Uterine smooth muscle cell (primary cell): ENCODE results near the gene CACFD1. TPM values are rescaled to one million over a fixed set of nuclear protein-coding genes. Genes with fewer than 3 reads are reported as not detected.

Source experiments
- total RNA-seq: library from RNA; depleted of rRNA; stranded (reverse); fragments of >200 nt; gene quantifications from 2 replicates; pipeline ENCODE4 v1.2.3, GENCODE V29; 2014

CACFD1 gene
- 4.0 and 9.4 TPM in 2 replicates for total RNA-seq

DNA sequence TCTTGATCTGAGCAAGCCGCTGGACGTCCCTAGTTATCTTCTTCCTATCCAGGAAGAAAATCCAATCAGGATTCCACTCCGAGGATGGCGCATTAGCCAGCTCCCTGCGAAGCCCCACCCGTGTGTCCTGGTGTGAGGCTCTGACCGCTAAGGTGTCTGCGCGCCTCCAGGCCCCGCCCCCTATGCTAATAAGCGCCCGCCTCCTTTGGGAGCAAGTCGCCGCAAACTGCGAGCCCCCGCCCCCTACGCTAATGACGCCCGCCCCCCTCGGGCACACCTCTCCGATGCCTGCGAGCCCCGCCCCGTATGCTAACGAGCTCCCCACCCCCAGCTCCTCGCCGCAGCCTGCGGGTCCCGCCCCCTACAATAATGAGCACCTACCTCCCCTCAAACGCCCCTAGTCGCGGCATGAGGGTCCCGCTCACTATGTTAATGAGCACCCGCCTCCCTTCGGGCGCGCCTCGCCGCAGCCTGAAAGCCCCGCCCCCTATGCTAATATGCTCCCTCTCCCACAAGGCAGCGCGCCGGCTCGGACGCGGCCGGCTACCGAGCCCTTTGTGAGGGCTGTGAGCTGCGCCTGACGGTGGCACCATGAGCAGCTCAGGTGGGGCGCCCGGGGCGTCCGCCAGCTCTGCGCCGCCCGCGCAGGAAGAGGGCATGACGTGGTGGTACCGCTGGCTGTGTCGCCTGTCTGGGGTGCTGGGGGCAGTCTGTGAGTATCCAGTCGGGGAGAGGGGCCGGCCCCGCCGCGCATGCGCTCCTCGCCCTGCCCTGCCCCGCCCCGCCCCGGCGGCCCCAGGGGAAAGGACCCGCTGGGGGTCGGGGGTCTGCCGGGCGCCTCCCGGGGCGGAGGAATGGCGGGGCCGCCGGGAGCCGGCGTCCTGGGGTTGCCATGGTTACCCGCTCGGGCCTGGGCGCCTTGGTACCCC, at the start of gene CACFD1:
Gene CACFD1, plus strand, starts transcription at position 503 of the 929 bp plus-strand sequence. Its CDS starts 89 bp downstream, at position 592.

DNA sequence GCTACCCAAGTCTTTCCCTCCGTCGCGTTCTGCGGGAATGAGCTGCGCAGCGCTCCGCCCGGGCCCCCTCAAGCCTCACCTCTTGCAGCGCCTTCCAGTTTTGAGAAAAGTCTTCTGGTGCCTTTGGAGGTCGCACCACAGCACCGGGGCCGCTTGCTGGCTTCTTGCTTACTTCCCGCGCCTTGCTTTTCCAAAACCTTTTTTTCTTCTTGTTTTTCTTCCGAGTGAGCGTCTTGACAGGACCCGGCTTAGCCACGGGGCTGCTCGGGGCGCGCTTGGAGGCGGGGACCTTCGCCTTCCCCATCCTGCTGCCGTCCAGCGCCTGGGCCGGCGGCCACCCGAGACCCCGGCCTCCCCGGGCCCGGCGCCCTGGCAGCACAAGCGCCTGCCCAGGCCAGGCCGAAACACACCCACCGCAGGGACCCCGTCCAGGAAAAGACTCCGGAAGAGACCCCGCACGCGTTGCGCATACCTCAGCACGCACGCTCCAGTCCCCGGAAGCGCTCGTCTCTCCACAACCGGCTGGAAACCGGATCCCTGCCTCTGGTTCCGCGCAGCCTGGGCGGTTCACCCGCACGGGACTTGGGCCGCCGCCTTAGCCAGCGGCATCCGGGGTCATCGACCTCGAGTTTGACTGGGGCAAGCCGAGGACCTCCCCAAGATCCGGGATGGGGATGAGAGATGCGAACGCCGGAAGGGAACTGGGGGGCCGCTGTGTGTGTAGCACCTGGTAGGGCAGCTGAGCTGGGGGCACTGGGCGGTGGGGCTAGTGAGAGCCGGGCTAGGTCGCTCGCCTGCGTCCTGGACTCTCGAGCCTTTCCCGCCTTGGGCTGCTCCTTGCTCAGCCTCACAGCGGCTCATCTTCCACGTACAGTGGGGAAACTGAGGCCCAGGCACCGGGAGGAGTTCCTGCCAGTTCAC, 42.0 kb upstream of the CACFD1 start, which contains the start of gene REXO4:
Gene REXO4, minus strand, starts transcription at position 470 of the 921 bp plus-strand sequence. Its CDS starts 166 bp downstream, at position 304.

DNA sequence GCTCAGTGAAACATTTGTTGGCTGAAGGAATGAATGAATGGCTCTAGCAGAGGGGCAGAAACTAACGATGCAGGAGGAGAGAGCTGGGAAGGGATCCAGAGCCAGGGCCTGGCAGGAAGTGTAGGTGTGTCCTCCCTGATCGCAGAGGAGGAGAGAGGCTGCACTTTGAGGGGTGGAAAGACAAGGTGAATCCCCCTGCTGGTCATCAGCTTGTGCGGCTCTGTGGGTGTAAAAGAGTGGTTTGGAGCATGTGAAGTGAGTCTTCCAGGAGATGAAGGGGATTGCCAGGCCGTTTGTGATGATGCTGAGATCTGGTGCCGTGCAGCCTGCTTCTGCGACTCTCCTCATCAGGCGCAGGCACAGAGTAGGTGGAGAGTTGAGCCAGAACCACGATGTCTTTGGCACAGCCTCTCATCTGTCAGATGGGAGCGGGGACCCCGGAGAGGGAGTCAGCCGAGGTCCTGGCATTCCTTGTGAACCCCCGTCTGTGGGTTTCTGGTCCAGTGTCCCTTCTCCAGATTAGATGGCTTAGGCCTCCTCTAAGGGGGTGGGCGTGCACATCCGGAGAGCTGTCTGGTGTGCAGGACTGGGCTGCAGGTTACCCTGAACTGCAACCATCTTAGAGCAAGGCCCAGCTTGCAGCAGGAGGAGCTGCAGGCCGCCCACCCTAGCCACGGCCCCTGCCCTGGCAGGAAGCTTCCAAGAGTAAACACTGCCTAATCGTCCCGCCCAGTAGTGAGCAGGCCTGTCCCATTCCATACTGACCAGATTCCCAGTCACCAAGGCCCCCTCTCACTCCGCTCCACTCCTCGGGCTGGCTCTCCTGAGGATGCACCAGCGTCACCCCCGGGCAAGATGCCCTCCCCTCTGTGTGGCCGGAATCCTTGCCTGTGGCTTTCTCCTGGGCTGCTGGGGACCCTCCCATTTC, 37.9 kb upstream of the CACFD1 start, which contains the start of gene ADAMTS13:
Gene ADAMTS13, plus strand, starts transcription at position 753 of the 928 bp plus-strand sequence. Its CDS starts 77 bp downstream, at position 830.

DNA sequence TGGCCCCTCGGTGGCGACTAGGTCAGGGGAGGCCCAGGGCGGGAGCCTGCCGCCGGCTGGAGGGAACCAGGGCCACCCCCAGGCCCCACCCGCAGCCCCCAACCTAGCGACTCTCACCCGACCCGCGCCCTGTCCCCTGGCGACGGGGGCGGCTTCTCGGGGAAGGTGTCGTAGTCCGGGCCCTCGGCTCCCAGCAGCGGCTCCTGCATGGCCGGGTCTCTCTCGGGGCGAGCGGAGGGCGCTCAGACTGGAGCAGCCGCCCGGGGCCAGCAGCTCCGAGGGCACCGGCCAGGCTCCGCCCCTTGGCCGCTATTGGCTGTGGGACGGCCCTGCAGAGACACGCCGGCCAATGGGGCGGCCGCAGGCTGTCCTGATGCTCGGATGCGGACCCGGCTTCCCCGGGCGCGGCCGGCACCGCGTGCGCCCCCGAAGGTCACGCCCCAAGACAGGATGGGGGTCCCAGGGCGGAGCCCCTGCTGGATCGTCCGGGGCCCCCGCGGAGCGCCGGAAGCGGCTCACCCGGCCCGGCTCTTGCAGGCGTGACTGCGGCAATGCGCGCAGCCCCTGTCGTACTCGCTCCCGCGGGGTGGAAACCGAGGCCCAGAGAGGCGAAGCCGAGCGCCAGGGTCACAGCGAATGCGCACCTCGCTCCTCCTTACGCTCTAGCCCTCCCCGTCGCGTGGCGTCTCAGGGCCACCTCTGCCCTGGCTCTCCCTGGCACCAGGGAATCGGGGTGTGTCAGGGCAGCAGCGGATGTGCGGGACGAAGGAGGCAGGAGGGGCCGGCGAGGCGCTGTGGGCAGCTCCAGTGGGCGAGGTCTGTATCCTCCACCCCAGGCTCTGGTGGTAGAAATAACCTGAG, 19.3 kb downstream of the CACFD1 start, which contains the start of gene SLC2A6:
Gene SLC2A6, minus strand, starts transcription at position 249 of the 861 bp plus-strand sequence. Its CDS starts 40 bp downstream, at position 209.

Other genes with a start within 250 kb of the CACFD1 start
- under 0.01 TPM in 1 of 2 replicates, not detected in the other for gene ABO, start 184.8 kb upstream of the CACFD1 start, total RNA-seq
- gene SURF6, start 123.8 kb upstream of the CACFD1 start, total RNA-seq: 12.3 and 13.5 TPM in 2 replicates
- 21.7 and 22.0 TPM in 2 replicates for gene MED22, start 111.8 kb upstream of the CACFD1 start, total RNA-seq
- 2,205 and 2,513 TPM in 2 replicates for gene RPL7A, start 111.8 kb upstream of the CACFD1 start, total RNA-seq
- 21.5 and 25.6 TPM in 2 replicates for gene SURF1, start 103.5 kb upstream of the CACFD1 start, total RNA-seq
- gene SURF2, start 103.4 kb upstream of the CACFD1 start, total RNA-seq: 9.2 and 19.3 TPM in 2 replicates
- 547 and 670 TPM in 2 replicates for gene SURF4, start 83.9 kb upstream of the CACFD1 start, total RNA-seq
- 0.77 and 1.1 TPM in 2 replicates for gene STKLD1, start 83.6 kb upstream of the CACFD1 start, total RNA-seq
- gene REXO4, start 42.0 kb upstream of the CACFD1 start, total RNA-seq: 15.9 and 17.6 TPM in 2 replicates
- gene ADAMTS13, start 37.6 kb upstream of the CACFD1 start, total RNA-seq: 0.77 and 2.7 TPM in 2 replicates
- 16.2 and 17.4 TPM in 2 replicates for gene SLC2A6, start 19.1 kb downstream of the CACFD1 start, total RNA-seq
- not detected in 2 replicates for gene MYMK, start 65.0 kb downstream of the CACFD1 start, total RNA-seq
- not detected in 2 replicates for gene ADAMTSL2, start 74.7 kb downstream of the CACFD1 start, total RNA-seq
- gene FAM163B, start 149.4 kb downstream of the CACFD1 start, total RNA-seq: not detected in 2 replicates
- gene DBH, start 176.4 kb downstream of the CACFD1 start, total RNA-seq: not detected in 2 replicates